CD4-positive, alpha-beta T cell (primary cell): ENCODE results near the gene CYB5D1. TPM values are rescaled to one million over a fixed set of nuclear protein-coding genes. Genes with fewer than 3 reads are reported as not detected.

Experiments used
- ATAC-seq: fragments of 200-7000 bp; cut with Tn5 transposase; one replicate; pipeline ENCODE4 v1.10.0; 2022; ENCODE audit warnings: mild to moderate bottlenecking; ENCODE audit not compliant: poor library complexity
- CTCF ChIA-PET: fragments of 350-600 bp; sonication (Branson Sonifier 250); formaldehyde crosslinking; loops from one replicate; lab custom pipeline; 2021; ENCODE audit warnings: antibody characterized with exemption, inconsistent platforms; lab: Charles Lee
- POLR2A ChIA-PET: fragments of 350-600 bp; sonication (Branson Sonifier 250); formaldehyde crosslinking; loops from one replicate; lab custom pipeline; 2021; ENCODE audit warnings: antibody characterized with exemption, inconsistent platforms; lab: Charles Lee
- DNase-seq, 14 experiments: peaks; one replicate each; pipeline ENCODE4 v3.0.0-alpha.2; 2013 to 2020; ENCODE audit warnings: mixed read lengths in 2 of 14
- H3K27ac ChIP-seq, 2 donors: one replicate each; pipeline versions ENCODE4 v1.5.1 to v1.7.0; 2013; ENCODE audit warnings: low read length in 2 of 2, low read depth in 1 of 2, mild to moderate bottlenecking in 1 of 2
- H3K27me3 ChIP-seq, 2 experiments: 1 replicate in 1 of 2; 2 replicates in 1 of 2; pipeline versions ENCODE4 v1.6.1 to v1.7.0; 2013; ENCODE audit warnings: low read length in 2 of 2, control low read depth in 1 of 2, mild to moderate bottlenecking in 1 of 2, moderate library complexity in 1 of 2; ENCODE audit not compliant: insufficient read depth in 2 of 2, control insufficient read depth in 1 of 2
- H3K36me3 ChIP-seq: one replicate; pipeline ENCODE4 v1.6.1; 2013; ENCODE audit warnings: low read length, control low read depth; ENCODE audit not compliant: insufficient read depth
- H3K4me1 ChIP-seq: one replicate; pipeline ENCODE4 v1.6.1; 2013; ENCODE audit warnings: low read length, control low read depth; ENCODE audit not compliant: insufficient read depth
- H3K4me3 ChIP-seq: one replicate; pipeline ENCODE4 v1.5.1; 2013; ENCODE audit warnings: mild to moderate bottlenecking, low read length, moderate library complexity
- H3K9me3 ChIP-seq, 2 experiments: 1 replicate in 1 of 2; 2 replicates in 1 of 2; pipeline versions ENCODE4 v1.6.1 to v1.7.0; 2013; ENCODE audit warnings: low read length in 2 of 2, mild to moderate bottlenecking in 2 of 2, control low read depth in 1 of 2, moderate library complexity in 1 of 2; ENCODE audit not compliant: control insufficient read depth in 1 of 2, insufficient read depth in 1 of 2
- H3K27ac Mint-ChIP-seq: one replicate; pipeline ENCODE4 v1.8.0; 2020; ENCODE audit warnings: mixed read lengths
- H3K27me3 Mint-ChIP-seq: one replicate; pipeline ENCODE4 v1.8.0; 2021; ENCODE audit warnings: mixed read lengths
- H3K36me3 Mint-ChIP-seq: one replicate; pipeline ENCODE4 v1.8.0; 2021; ENCODE audit warnings: low read depth, mixed read lengths
- H3K4me1 Mint-ChIP-seq: one replicate; pipeline ENCODE4 v1.8.0; 2021; ENCODE audit warnings: low read depth, mixed read lengths
- H3K4me3 Mint-ChIP-seq: one replicate; pipeline ENCODE4 v1.8.0; 2020; ENCODE audit warnings: mild to moderate bottlenecking, mixed read lengths
- H3K9me3 Mint-ChIP-seq: one replicate; pipeline ENCODE4 v1.8.0; 2020; ENCODE audit warnings: mixed read lengths
- intact Hi-C, 2 experiments: fragments of 100-400 bp; cut with DNase I in 1 of 2; cut with micrococcal nuclease in 1 of 2; formaldehyde crosslinking; loops; one replicate each; pipeline versions ENCODE4 v1.15.1 to v1.9.0; 2023 to 2025; cut with DNase I, micrococcal nuclease
- total RNA-seq, 174 experiments: library from RNA in 2 of 174; stranded (reverse) in 2 of 174; gene quantifications; one replicate each; pipeline ENCODE4 v1.2.3 and lab custom pipeline; 2021 to 2026
- TF ChIP-seq, protein P1 (sequence below): fragments of 200-600 bp; IDR thresholded peaks from one replicate; pipeline ENCODE4 v1.8.0; 2022; ENCODE audit warnings: antibody characterized with exemption, mild to moderate bottlenecking

The CYB5D1 gene
- total RNA-seq, 2 experiments from 2014 or later, result 8.7 TPM

DNA sequence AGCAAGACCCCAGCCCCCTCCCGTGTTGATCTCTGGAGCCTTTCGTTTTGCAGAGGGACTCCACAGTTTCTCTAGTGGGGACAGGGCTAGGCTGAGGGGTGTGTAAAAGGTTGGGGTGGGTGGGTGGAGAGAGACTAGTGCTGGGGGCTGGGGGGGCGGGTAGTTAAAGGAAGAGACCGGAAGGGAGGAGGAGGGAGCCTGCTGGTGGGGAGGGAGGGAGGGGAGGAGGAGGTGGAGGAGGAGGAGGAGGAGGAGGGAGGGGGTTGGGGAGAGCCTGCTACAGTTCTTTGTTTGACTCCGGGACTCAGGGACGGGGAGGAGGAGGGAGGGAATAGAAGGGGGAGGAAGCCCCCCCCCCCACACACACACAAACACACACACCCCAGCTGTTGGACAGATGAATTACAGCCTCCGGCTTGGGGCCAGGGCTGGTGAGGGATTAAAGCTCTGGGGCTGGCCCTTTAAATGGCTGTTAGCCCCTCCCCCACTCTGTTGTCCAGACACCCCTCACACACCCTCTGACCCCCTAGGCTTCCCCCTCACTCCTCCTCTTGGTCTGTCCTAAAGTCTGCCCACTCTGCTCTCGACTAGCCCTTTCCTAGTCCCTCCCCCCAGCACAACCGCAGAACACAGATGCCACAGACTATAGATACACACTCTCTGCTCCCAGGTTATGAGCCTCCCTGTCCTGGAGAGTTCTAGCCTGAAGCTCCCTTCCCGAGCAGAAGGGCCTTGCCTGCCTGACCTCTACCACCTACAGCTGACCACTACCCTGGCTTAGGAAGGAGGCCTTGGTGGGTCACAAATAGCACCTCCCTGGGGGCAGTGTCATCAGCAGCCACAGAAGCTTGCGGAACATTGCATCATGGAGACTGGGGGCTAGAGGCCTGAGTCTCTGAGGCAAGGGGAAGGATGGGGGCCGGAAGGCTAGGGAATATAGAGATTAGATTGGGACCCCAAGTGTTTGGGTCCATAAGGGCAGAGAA lies 19.4 kb upstream of the CYB5D1 start:
- intact Hi-C loops, result loop anchor here (5.0 to 10.0 kb wide), 3 partner anchors 151 to 319 kb away; partner anchors contain the start of genes PER1 (in 1 of the 2), TP53 (in 1 of the 2) and WRAP53 (in 1 of the 2)
- ChIA-PET CTCF (interaction anchor here (1.1 to 1.9 kb wide), 3 partner anchors 13 to 151 kb away, joined by 3 to 8 read pairs (median 4); no protein-coding TSS in a partner anchor), POLR2A (interaction anchor here (0.6 to 10.1 kb wide), 5 partner anchors 13 to 282 kb away, joined by 3 to 79 read pairs (median 3); partner anchors contain the start of genes CYB5D1, NAA38 and RNF227)
- DNase-seq, result peak in 4 of 14 experiments; percentile 43 to 57 (median 46)
- peaks cover 12% of the 10 kb centered on the region for H3K36me3 ChIP-seq
- TF ChIP-seq, protein P1, sequence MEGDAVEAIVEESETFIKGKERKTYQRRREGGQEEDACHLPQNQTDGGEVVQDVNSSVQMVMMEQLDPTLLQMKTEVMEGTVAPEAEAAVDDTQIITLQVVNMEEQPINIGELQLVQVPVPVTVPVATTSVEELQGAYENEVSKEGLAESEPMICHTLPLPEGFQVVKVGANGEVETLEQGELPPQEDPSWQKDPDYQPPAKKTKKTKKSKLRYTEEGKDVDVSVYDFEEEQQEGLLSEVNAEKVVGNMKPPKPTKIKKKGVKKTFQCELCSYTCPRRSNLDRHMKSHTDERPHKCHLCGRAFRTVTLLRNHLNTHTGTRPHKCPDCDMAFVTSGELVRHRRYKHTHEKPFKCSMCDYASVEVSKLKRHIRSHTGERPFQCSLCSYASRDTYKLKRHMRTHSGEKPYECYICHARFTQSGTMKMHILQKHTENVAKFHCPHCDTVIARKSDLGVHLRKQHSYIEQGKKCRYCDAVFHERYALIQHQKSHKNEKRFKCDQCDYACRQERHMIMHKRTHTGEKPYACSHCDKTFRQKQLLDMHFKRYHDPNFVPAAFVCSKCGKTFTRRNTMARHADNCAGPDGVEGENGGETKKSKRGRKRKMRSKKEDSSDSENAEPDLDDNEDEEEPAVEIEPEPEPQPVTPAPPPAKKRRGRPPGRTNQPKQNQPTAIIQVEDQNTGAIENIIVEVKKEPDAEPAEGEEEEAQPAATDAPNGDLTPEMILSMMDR, result no peak
- Mint-ChIP-seq H3K4me3 (peak overlapping the region; percentile 93), H3K36me3 (peaks cover 59% of the 10 kb centered on the region), H3K27me3 (peaks cover 13% of the 10 kb centered on the region), H3K27ac (peak overlapping the region; percentile 98), H3K9me3 (no peaks in the 10 kb centered on the region), H3K4me1 (peaks cover 60% of the 10 kb centered on the region)
- ATAC-seq, result no peak
- H3K27me3 ChIP-seq, result no peaks in the 10 kb centered on the region
- H3K4me3 ChIP-seq, result no peak overlapping the region
- H3K9me3 ChIP-seq, result no peaks in the 10 kb centered on the region
- peak overlapping the region; percentile 28 to 100 for H3K27ac ChIP-seq
- H3K4me1 ChIP-seq, result peaks cover 86% of the 10 kb centered on the region

DNA sequence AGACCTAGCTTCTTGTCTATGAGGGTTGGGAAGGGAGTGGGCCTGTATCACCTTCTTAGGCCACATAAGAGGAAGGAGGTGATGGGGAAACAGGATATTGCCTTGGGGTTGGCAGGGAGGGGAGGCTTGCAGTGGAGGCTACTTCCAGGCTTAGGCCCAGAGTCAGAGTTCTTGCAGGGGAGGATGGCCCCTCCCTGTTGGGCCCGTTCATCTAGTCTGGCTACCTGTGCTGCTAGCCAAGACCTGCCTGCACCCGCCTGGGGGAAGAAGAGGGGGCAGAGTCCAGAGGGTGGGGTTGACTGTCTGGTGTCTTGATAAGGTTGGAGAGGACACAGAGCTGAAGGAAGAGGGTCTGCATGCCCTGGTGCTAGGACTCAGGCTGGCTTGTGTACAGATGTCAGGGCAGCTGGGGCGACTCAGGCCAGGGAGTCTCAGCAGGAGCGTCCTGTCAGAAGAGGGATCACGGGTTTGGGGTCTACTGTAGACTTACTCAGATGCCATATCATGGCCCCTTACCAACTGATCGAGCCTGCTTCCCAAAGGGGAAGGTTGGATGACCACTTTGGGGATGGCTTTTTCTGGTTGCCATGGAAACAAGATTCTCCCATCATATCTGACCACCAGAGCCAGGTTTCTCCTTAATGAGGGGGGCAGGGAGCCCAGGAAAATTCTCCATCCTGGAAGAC lies 18.5 kb upstream of the CYB5D1 start:
- Histone ChIP-seq H3K27me3 (no peaks in the 10 kb centered on the region), H3K4me3 (no peak overlapping the region), H3K9me3 (no peaks in the 10 kb centered on the region), H3K36me3 (peaks cover 12% of the 10 kb centered on the region), H3K27ac (peak overlapping the region; percentile 28 to 100), H3K4me1 (peaks cover 86% of the 10 kb centered on the region)
- Mint-ChIP-seq H3K27me3 (peaks cover 10% of the 10 kb centered on the region), H3K36me3 (peaks cover 60% of the 10 kb centered on the region), H3K4me3 (peak overlapping the region; percentile 85), H3K9me3 (no peaks in the 10 kb centered on the region), H3K27ac (peak overlapping the region; percentile 90), H3K4me1 (peaks cover 63% of the 10 kb centered on the region)
- ATAC-seq, result no peak
- intact Hi-C loops, result loop anchor here (5.0 to 10.0 kb wide), 3 partner anchors 152 to 318 kb away; partner anchors contain the start of genes PER1 (in 1 of the 2), TP53 (in 1 of the 2) and WRAP53 (in 1 of the 2)
- POLR2A ChIA-PET, result interaction anchor here (0.6 to 10.1 kb wide), 4 partner anchors 12 to 151 kb away, joined by 3 to 79 read pairs (median 3); partner anchors contain the start of genes CYB5D1, NAA38 and RNF227
- TF ChIP-seq, protein P1, result no peak
- peak in 3 of 14 experiments; percentile 36 to 60 (median 49) for DNase-seq
- CTCF ChIA-PET, result interaction anchor here (1.1 kb wide), 1 partner anchor 152 kb away, joined by 3 read pairs; no protein-coding TSS in a partner anchor

DNA sequence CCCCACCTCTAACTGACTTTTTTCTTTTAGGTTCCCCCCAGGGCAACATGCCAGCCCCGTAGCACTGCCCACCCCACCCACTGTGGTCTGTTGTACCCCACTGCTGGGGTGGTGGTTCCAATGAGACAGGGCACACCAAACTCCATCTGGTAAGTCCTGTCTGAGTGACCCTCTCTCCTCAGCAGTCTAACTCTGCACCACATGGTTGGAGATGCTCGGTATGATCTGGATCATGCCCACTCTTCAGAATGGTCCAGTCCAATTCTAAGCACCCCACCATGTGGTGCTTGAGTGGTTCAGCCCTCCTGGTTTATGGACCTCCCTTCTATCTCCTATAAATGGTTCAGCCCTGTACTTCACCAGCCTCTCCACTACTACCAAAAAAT lies 17.9 kb upstream of the CYB5D1 start:
- Histone ChIP-seq H3K9me3 (no peaks in the 10 kb centered on the region), H3K36me3 (peaks cover 12% of the 10 kb centered on the region), H3K4me1 (peaks cover 88% of the 10 kb centered on the region), H3K27me3 (no peaks in the 10 kb centered on the region), H3K27ac (peak overlapping the region; percentile 5 to 100), H3K4me3 (no peak overlapping the region)
- DNase-seq (peak in 3 of 14 experiments; percentile 35 to 68 (median 46)), ATAC-seq (no peak)
- H3K9me3 Mint-ChIP-seq, result no peaks in the 10 kb centered on the region
- H3K27ac Mint-ChIP-seq, result peak overlapping the region; percentile 90
- ChIA-PET POLR2A (interaction anchor here (10.1 kb wide), 1 partner anchor 17 kb away, joined by 79 read pairs; the partner anchor contains the start of genes CYB5D1 and NAA38), CTCF (no interaction called here)
- H3K27me3 Mint-ChIP-seq, result peaks cover 10% of the 10 kb centered on the region
- TF ChIP-seq, protein P1, result no peak
- H3K36me3 Mint-ChIP-seq, result peaks cover 55% of the 10 kb centered on the region
- H3K4me1 Mint-ChIP-seq, result peaks cover 63% of the 10 kb centered on the region
- intact Hi-C loops, result loop anchor here (5.0 to 10.0 kb wide), 6 partner anchors 153 to 605 kb away; partner anchors contain the start of genes DVL2 (in 2 of the 2), PHF23 (in 2 of the 2), TP53 (in 2 of the 2) and WRAP53 (in 2 of the 2)
- peak overlapping the region; percentile 85 for H3K4me3 Mint-ChIP-seq
